PC-9 (cell line): ENCODE measurements around the gene RHBDD3. TPM values are rescaled to one million over a fixed set of nuclear protein-coding genes. Genes with fewer than 3 reads are reported as not detected.

Experiments used
- BruUV-seq: library from RNA; stranded (reverse); fragments of 400-500 nt; replicated peaks from 2 replicates; lab custom pipeline; 2021; lab: Mats Ljungman, UMichigan
- CTCF ChIA-PET: fragments of 300-600 bp; sonication (Branson Sonifier 250); formaldehyde crosslinking; loops from one replicate; lab custom pipeline; 2022; ENCODE audit warnings: antibody characterized with exemption; lab: Charles Lee
- POLR2A ChIA-PET: fragments of 300-600 bp; sonication (Branson Sonifier 250); formaldehyde crosslinking; loops from one replicate; lab custom pipeline; 2022; ENCODE audit warnings: antibody characterized with exemption; ENCODE audit not compliant: unreplicated experiment; lab: Charles Lee
- DNase-seq, 2 experiments: peaks; one replicate each; pipeline versions ENCODE4 v3.0.0 to v3.0.0-alpha.2; 2015 to 2022; ENCODE audit warnings: mixed read lengths in 1 of 2
- H2AFZ ChIP-seq: fragments of 200-600 bp; sonication (generic); 2 replicates; pipeline ENCODE4 v1.8.1; 2017; ENCODE audit warnings: antibody characterized with exemption
- H3F3A ChIP-seq: fragments of 200-600 bp; sonication (generic); 2 replicates; pipeline ENCODE4 v1.8.1; 2017; ENCODE audit warnings: antibody characterized with exemption, mild to moderate bottlenecking, low read depth; ENCODE audit not compliant: insufficient read depth
- H3K27ac ChIP-seq: fragments of 200-600 bp; sonication (generic); 2 replicates; pipeline ENCODE4 v1.6.1; 2016; ENCODE audit warnings: mixed run types
- H3K27me3 ChIP-seq: fragments of 200-600 bp; sonication (generic); 2 replicates; pipeline ENCODE4 v1.6.1; 2016; ENCODE audit warnings: low read depth, mixed run types; ENCODE audit not compliant: insufficient read depth
- H3K36me3 ChIP-seq: fragments of 200-600 bp; sonication (generic); 2 replicates; pipeline ENCODE4 v1.6.1; 2016; ENCODE audit warnings: low read depth, mixed run types
- H3K4me1 ChIP-seq: fragments of 200-600 bp; sonication (generic); replicated peaks from 2 replicates; pipeline ENCODE4 v1.6.1; 2016; ENCODE audit warnings: mixed run types; ENCODE audit not compliant: insufficient read depth
- H3K4me2 ChIP-seq: fragments of 200-600 bp; sonication (generic); 2 replicates; pipeline ENCODE4 v1.6.1; 2017; ENCODE audit warnings: mixed run types
- H3K4me3 ChIP-seq: fragments of 200-600 bp; sonication (generic); 2 replicates; pipeline ENCODE4 v1.6.1; 2016; ENCODE audit warnings: mixed run types
- H3K79me2 ChIP-seq: fragments of 200-600 bp; sonication (generic); 2 replicates; pipeline ENCODE4 v1.6.1; 2017; ENCODE audit warnings: low read depth, mixed run types
- H3K9me2 ChIP-seq: fragments of 200-600 bp; sonication (generic); 2 replicates; pipeline ENCODE4 v1.8.1; 2017; ENCODE audit warnings: mild to moderate bottlenecking; ENCODE audit not compliant: insufficient read depth
- H3K9me3 ChIP-seq: fragments of 200-600 bp; sonication (generic); 2 replicates; pipeline ENCODE4 v1.8.1; 2016; ENCODE audit warnings: low read depth; ENCODE audit not compliant: insufficient read depth
- H4K20me1 ChIP-seq: fragments of 200-600 bp; sonication (generic); 2 replicates; pipeline ENCODE4 v1.8.1; 2017; ENCODE audit not compliant: insufficient read depth
- CTCF ChIP-seq: fragments of 200-600 bp; sonication (generic); conservative IDR thresholded peaks from 2 replicates; pipeline ENCODE4 v1.6.1; 2017; ENCODE audit warnings: mixed run types, antibody characterized with exemption, mild to moderate bottlenecking, moderate library complexity
- EZH2 ChIP-seq: fragments of 200-600 bp; sonication (generic); IDR thresholded peaks from 2 replicates; pipeline ENCODE4 v1.8.0; 2017; ENCODE audit warnings: antibody characterized with exemption, low read depth
- intact Hi-C: fragments of 100-400 bp; cut with micrococcal nuclease; formaldehyde crosslinking; loops from one replicate; pipeline ENCODE4 v1.10.0; 2022; ENCODE audit not compliant: unreplicated experiment
- total RNA-seq: library from RNA; stranded (reverse); gene quantifications from 2 replicates; pipeline ENCODE4 v1.2.3, GENCODE V29; 2021

RHBDD3 gene
- total RNA-seq, 1 experiment from 2014 or later = 17.6 TPM

- peak overlapping the region; percentile 82 for H2AFZ ChIP-seq
- peak overlapping the region; percentile 99 for H3K4me2 ChIP-seq
- H3K4me1 ChIP-seq = peaks cover 32% of the 10 kb centered on the region
- DNase-seq = no peak
- peak overlapping the region; percentile 88 for H3K4me3 ChIP-seq
- TSS peak; percentile 66 for BruUV-seq
- no peak for TF ChIP-seq CTCF
- no peak for TF ChIP-seq EZH2
- H3K27ac ChIP-seq = peak overlapping the region; percentile 94
- peaks cover 64% of the 10 kb centered on the region for H3K79me2 ChIP-seq
- no peaks in the 10 kb centered on the region for H3K9me3 ChIP-seq
- CTCF ChIA-PET = interaction anchor here (0.6 kb wide), 1 partner anchor 36 kb away, joined by 6 read pairs; no protein-coding TSS in a partner anchor
- POLR2A ChIA-PET = interaction anchor here (0.6 kb wide), 1 partner anchor 12 kb away, joined by 9 read pairs; no protein-coding TSS in a partner anchor
- peaks cover 37% of the 10 kb centered on the region for H4K20me1 ChIP-seq
- intact Hi-C loops = no loop called here
- H3K9me2 ChIP-seq = no peaks in the 10 kb centered on the region
- H3F3A ChIP-seq = peaks cover 20% of the 10 kb centered on the region
- H3K36me3 ChIP-seq = peaks cover 36% of the 10 kb centered on the region
- no peaks in the 10 kb centered on the region for H3K27me3 ChIP-seq
These were observed 321 bp downstream of the RHBDD3 start for GRCh38 chr22:29267462-29267857.

GRCh38 chr22:29266564-29267461, 968 bp downstream of the RHBDD3 start:
- CTCF ChIA-PET = no interaction called here
- intact Hi-C loops = no loop called here
- Histone ChIP-seq H4K20me1 (peaks cover 30% of the 10 kb centered on the region), H3K27me3 (no peaks in the 10 kb centered on the region), H3K9me2 (no peaks in the 10 kb centered on the region), H3K27ac (peak overlapping the region; percentile 94), H3K4me2 (peak overlapping the region; percentile 99), H3K79me2 (peaks cover 58% of the 10 kb centered on the region), H3K4me3 (peak overlapping the region; percentile 88), H2AFZ (peak overlapping the region; percentile 82), H3K9me3 (no peaks in the 10 kb centered on the region), H3K36me3 (peaks cover 29% of the 10 kb centered on the region), H3F3A (peaks cover 16% of the 10 kb centered on the region), H3K4me1 (peaks cover 32% of the 10 kb centered on the region)
- DNase-seq = no peak
- POLR2A ChIA-PET = interaction anchor here (0.6 to 0.7 kb wide), 3 partner anchors 13 to 971 kb away, joined by 4 to 9 read pairs (median 6); no protein-coding TSS in a partner anchor
- TF ChIP-seq CTCF (no peak), EZH2 (no peak)
- BruUV-seq = no TSS peak

- Histone ChIP-seq H3F3A (peaks cover 14% of the 10 kb centered on the region; the same call in 1 of the 2 replicates), H3K4me2 (peak overlapping the region; percentile 99), H3K79me2 (peaks cover 49% of the 10 kb centered on the region), H3K36me3 (peaks cover 20% of the 10 kb centered on the region), H3K27me3 (no peaks in the 10 kb centered on the region), H3K4me1 (peaks cover 24% of the 10 kb centered on the region), H3K4me3 (no peak overlapping the region), H4K20me1 (peaks cover 22% of the 10 kb centered on the region), H3K9me3 (no peaks in the 10 kb centered on the region), H3K27ac (no peak overlapping the region), H2AFZ (no peak overlapping the region), H3K9me2 (no peaks in the 10 kb centered on the region)
- ChIA-PET CTCF (no interaction called here), POLR2A (no interaction called here)
- no peak for DNase-seq
- intact Hi-C loops = no loop called here
- no TSS peak for BruUV-seq
- no peak for TF ChIP-seq CTCF
- TF ChIP-seq EZH2 = no peak
These were observed 1.9 kb downstream of the RHBDD3 start for GRCh38 chr22:29265929-29266328.
